ENCODE results near the gene KCNK16. TPM values are rescaled to one million over a fixed set of nuclear protein-coding genes. Genes with fewer than 3 reads are reported as not detected.

KCNK16 gene
- not detected for total RNA-seq
- not detected for polyA plus RNA-seq (ENCODE audit: insufficient read depth, low read depth, low replicate concordance)
- long read RNA-seq, donor 1, result 0 reads
- long read RNA-seq, donor 2, result 0 reads

DNA sequence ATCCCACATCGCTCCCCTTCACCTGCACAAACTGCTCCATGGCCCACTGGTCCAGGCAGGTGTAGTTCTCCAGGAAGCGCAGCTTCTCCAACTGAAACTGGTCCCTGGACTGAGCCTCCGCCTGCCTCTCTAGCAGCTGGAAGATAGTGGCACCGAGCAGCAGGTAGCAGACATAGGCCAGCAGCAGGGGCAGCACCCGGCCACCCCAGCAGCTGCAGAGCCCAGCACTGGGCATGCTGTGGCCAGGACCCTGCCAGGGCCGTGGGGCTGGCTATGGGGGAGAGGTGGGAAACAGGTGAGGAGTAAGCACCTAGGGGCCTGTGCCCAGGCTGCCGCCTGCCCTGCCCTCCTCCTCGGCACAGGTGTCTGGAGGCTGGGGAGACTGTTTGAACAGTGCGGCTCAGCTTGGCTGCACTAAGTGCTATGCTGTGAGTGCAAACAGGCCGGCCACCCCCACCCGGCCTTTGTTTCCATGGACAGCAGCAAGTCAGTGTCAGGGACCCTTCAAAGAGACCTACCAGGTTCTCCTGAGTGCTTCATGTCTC is at the start of gene KCNK16:
Gene KCNK16 (minus strand): TSS at position 397 of the 545 bp plus-strand sequence. CDS start 162 bp downstream, at position 235.
- 89 to 100% methylated on average over 3 to 11 of the region's 11 CpGs for WGBS, 2 donors
- TF ChIP-seq POLR2A (IDR thresholded peaks at IDR 0.05), result no peak
- TF ChIP-seq, protein P1, sequence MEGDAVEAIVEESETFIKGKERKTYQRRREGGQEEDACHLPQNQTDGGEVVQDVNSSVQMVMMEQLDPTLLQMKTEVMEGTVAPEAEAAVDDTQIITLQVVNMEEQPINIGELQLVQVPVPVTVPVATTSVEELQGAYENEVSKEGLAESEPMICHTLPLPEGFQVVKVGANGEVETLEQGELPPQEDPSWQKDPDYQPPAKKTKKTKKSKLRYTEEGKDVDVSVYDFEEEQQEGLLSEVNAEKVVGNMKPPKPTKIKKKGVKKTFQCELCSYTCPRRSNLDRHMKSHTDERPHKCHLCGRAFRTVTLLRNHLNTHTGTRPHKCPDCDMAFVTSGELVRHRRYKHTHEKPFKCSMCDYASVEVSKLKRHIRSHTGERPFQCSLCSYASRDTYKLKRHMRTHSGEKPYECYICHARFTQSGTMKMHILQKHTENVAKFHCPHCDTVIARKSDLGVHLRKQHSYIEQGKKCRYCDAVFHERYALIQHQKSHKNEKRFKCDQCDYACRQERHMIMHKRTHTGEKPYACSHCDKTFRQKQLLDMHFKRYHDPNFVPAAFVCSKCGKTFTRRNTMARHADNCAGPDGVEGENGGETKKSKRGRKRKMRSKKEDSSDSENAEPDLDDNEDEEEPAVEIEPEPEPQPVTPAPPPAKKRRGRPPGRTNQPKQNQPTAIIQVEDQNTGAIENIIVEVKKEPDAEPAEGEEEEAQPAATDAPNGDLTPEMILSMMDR (IDR thresholded peaks at IDR 0.05), result no peak
- Histone ChIP-seq H3K36me3 (ENCODE audit: low read depth, missing control alignments) (no peaks in the 10 kb centered on the region), H3K4me1 (no peaks in the 10 kb centered on the region), H3K27ac (no peak within 1 kb of the TSS), H3K4me3 (no peak within 1 kb of the TSS), H3K9me3 (no peaks in the 10 kb centered on the region), H3K27me3 (no peaks in the 10 kb centered on the region)
- DNase-seq, result no peak
- intact Hi-C loops (cut with DNase I; ENCODE audit: low total_unique reads), result no loop called here

DNA sequence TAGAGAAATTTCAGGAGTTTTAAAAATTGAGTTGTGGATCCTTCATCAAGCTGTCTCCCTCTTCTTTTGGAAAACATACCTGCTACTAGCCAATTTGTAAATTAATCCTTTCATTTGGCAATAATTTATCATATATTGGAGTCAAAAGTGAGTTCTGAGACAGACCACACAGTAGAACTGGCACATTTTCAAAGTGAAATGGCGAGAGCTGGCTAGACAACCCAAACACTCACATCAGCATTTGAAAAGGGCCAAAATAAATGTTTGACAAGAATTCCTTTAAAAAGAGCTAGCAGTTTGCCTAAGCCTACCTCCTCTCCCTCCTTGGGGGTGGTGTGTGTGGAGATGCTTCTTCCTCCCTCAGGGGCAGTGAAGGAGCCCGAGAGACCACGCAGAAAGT is 47.9 kb upstream of the KCNK16 start:
- Histone ChIP-seq H3K4me1 (peaks cover 11% of the 10 kb centered on the region), H3K27me3 (no peaks in the 10 kb centered on the region), H3K36me3 (ENCODE audit: low read depth, missing control alignments) (no peaks in the 10 kb centered on the region), H3K27ac (no peak overlapping the region), H3K9me3 (no peaks in the 10 kb centered on the region), H3K4me3 (no peak overlapping the region)
- TF ChIP-seq, protein P1 (IDR thresholded peaks at IDR 0.05), result no peak
- TF ChIP-seq POLR2A (IDR thresholded peaks at IDR 0.05), result no peak
- DNase-seq, result no peak
- intact Hi-C loops (cut with DNase I; ENCODE audit: low total_unique reads), result no loop called here
- 72 to 77% methylated on average over 3 of the region's 3 CpGs for WGBS, 2 donors

DNA sequence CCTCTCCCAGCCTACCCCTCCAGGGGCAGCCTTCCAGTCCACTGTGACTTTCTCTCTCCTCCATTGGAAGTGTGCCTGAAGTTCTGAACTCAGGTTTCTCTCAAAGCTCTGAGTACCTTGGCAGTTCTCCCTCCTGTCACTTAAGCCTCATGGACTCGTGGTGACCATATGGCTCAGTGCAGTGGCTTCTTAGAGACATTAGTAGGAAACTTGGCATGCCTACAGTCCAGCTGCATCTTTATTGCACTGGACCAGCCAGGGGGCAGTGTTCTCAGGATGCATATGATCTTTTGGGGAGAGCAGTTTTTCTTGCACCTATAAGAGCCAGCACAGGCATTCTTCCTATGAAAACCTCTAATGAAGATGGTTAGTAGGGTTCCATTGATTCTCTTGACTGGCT is 47.5 kb upstream of the KCNK16 start:
- H3K9me3 ChIP-seq, result no peaks in the 10 kb centered on the region
- H3K36me3 ChIP-seq (ENCODE audit: low read depth, missing control alignments), result no peaks in the 10 kb centered on the region
- intact Hi-C loops (cut with DNase I; ENCODE audit: low total_unique reads), result no loop called here
- TF ChIP-seq POLR2A (IDR thresholded peaks at IDR 0.05), result no peak
- TF ChIP-seq, protein P1 (IDR thresholded peaks at IDR 0.05), result peak in 1 of 3 experiments; percentile 23
- no peak overlapping the region for H3K4me3 ChIP-seq
- no peak for DNase-seq
- peaks cover 11% of the 10 kb centered on the region for H3K4me1 ChIP-seq
- H3K27me3 ChIP-seq, result no peaks in the 10 kb centered on the region
- H3K27ac ChIP-seq, result no peak overlapping the region
- 40 to 65% methylated on average over 1 of the region's 1 CpG for WGBS, 2 donors

DNA sequence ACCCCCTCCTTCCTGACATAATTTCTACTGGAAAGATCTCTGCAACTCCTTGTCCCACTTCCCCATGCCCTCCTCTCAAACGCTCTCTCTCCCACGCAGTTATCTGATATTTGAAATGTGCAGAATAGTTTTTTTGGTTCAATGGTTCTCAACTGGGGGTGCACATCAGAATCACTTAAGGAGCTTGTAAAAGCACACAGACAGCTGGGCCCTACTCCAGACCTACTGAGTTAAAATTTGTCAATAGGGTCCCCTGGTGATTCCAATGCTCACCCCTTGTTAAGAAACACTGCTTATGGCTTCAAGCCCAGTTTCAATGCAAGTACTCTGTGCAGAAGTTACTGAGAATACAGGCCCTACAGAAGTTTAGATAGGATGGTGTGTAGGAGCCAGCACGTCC is 45.2 kb upstream of the KCNK16 start:
- Histone ChIP-seq H3K4me3 (no peak overlapping the region), H3K27me3 (no peaks in the 10 kb centered on the region), H3K4me1 (peaks cover 11% of the 10 kb centered on the region), H3K27ac (no peak overlapping the region), H3K36me3 (ENCODE audit: low read depth, missing control alignments) (no peaks in the 10 kb centered on the region), H3K9me3 (no peaks in the 10 kb centered on the region)
- TF ChIP-seq POLR2A (IDR thresholded peaks at IDR 0.05), result no peak
- TF ChIP-seq, protein P1 (IDR thresholded peaks at IDR 0.05), result no peak
- no peak for DNase-seq
- intact Hi-C loops (cut with DNase I; ENCODE audit: low total_unique reads), result no loop called here
- WGBS, 2 donors, result 64 to 77% methylated on average over 3 of the region's 3 CpGs

Measured in testis (tissue), 5 donors.